IPS DF 6.9 (cell line): Measurements from ENCODE around the gene SMARCAL1.
"Not testable (repeated sequence)": the region's sequence is repeated elsewhere in the genome, so short reads cannot be mapped to it uniquely, and the experiment has no call there.

ENCODE experiments used
- DNase-seq: peaks from one replicate; pipeline ENCODE4 v3.0.0-alpha.2; 2013; ENCODE audit warnings: low read depth, low spot score
- H3K27ac ChIP-seq: one replicate; pipeline ENCODE4 v1.5.1; 2013; ENCODE audit warnings: low read length, control low read depth
- H3K27me3 ChIP-seq: 2 replicates; pipeline ENCODE4 v1.6.1; 2013; ENCODE audit warnings: mild to moderate bottlenecking, low read length; ENCODE audit not compliant: control insufficient read depth, insufficient read depth
- H3K36me3 ChIP-seq: 2 replicates; pipeline ENCODE4 v1.6.1; 2013; ENCODE audit warnings: low read length; ENCODE audit not compliant: control insufficient read depth, insufficient read depth
- H3K4me1 ChIP-seq: 2 replicates; pipeline ENCODE4 v1.6.1; 2013; ENCODE audit warnings: low read length; ENCODE audit not compliant: control insufficient read depth, insufficient read depth
- H3K4me3 ChIP-seq: 2 replicates; pipeline ENCODE4 v1.5.1; 2013; ENCODE audit warnings: mild to moderate bottlenecking, low read length
- H3K9me3 ChIP-seq: 2 replicates; pipeline ENCODE4 v1.6.1; 2013; ENCODE audit warnings: low read length, inconsistent platforms; ENCODE audit not compliant: control insufficient read depth, insufficient read depth
- WGBS: extraction: QIAGEN DNeasy Blood & Tissue Kit; methylation state at CpG from one replicate; pipeline ENCODE4 v1.1.7; 2013; ENCODE audit warnings: mixed read lengths, missing lambda C conversion rate; ENCODE audit not compliant: insufficient read length, insufficient coverage; 5-methylcytosine and 5-hydroxymethylcytosine counted together

SMARCAL1 gene

DNA sequence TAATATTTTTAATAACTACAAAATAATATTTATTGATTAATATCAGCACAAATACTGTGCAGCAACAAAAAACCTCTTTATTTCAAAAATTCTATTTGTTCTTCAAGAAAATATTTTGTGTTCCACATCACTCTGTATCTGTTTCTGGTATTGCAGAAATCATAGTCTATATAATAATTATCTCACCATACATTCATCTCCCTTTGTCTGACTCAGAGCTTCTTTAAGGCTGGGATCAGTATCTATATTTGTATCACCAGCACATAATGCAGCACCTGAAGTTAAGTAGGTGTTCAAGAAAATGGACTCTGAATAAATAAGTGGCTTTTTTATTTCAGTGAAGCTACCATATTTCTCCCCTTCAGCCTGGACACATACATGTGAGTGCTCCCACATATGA, 38.4 kb upstream of the SMARCAL1 start:
- Histone ChIP-seq H3K27me3 (peaks cover 4% of the 10 kb centered on the region; the same call in 1 of the 2 replicates), H3K9me3 (no peaks in the 10 kb centered on the region), H3K27ac (no peak overlapping the region), H3K4me3 (no peak overlapping the region), H3K4me1 (peaks cover 1% of the 10 kb centered on the region; the same call in 1 of the 2 replicates), H3K36me3 (no peaks in the 10 kb centered on the region)
- DNase-seq: no peak

DNA sequence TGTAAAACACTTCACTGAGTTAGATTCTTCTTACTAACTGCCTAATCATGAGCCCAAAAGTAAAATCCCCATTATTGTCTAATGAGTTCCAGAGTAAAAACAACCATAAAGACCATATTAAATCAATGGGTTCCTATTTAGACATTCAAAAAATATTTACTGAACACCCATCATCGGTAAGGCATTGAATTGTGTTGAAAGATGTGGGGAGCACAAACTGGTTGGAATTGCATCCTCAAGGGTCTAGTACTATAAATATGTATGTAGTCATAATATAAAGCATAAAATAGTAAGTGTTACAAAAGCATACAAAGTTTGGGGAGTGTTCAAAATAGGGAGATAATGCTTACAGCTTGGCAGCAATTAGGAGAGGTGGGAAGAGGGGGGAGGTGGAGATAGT, 37.0 kb upstream of the SMARCAL1 start:
- no peaks in the 10 kb centered on the region for H3K9me3 ChIP-seq
- H3K4me1 ChIP-seq: no peaks in the 10 kb centered on the region
- peaks cover 4% of the 10 kb centered on the region; the same call in 1 of the 2 replicates for H3K27me3 ChIP-seq
- no CpG with 5 or more reads among the region's 1 CpG for WGBS
- no peak overlapping the region for H3K27ac ChIP-seq
- no peak overlapping the region for H3K4me3 ChIP-seq
- DNase-seq: no peak
- H3K36me3 ChIP-seq: no peaks in the 10 kb centered on the region

DNA sequence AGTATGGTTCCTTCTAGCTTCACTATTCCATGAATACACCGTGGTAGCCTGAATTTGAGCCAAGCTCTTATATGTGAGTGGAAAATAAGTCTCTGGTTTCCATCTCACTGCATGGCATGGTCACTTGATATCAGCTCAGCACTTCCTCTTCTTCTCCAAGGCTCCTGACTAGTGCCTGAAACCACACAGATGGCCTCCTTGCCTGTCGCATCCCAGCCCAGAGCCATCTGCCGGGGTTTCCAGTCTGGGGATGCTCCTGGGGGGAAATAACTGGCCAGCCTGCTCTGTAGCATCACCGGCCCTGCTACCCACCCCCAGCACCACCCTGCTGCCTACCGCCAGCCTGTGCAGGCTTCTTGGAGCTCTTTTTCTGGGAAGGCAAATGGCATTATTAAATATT, 32.3 kb upstream of the SMARCAL1 start:
- DNase-seq: no peak
- no CpG with 5 or more reads among the region's 5 CpGs for WGBS
- H3K27ac ChIP-seq: no peak overlapping the region
- no peaks in the 10 kb centered on the region for H3K9me3 ChIP-seq
- H3K4me1 ChIP-seq: no peaks in the 10 kb centered on the region
- H3K36me3 ChIP-seq: no peaks in the 10 kb centered on the region
- H3K27me3 ChIP-seq: no peaks in the 10 kb centered on the region
- no peak overlapping the region for H3K4me3 ChIP-seq

DNA sequence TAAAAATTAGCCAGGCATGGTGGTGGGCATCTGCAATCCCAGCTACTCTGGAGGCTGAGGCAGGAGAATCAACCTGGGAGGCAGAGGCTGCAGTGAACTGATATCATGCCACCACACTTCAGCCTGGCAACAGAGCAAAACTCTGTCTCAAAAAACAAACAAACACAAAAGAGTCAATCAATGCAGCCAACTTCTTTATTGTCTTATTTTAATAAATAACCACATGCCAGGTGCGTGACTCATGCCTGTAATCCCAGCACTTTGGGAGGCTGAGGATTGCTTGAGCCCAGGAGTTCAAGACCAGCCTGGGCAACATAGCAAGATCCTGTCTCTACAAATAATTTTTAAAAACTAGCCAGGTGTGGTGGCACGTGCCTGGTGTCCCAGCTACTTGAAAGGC, 27.9 kb upstream of the SMARCAL1 start:
- no CpG with 5 or more reads among the region's 2 CpGs for WGBS
- not testable (repeated sequence) for H3K4me1 ChIP-seq, H3K27me3 ChIP-seq, H3K9me3 ChIP-seq, H3K4me3 ChIP-seq, DNase-seq, H3K36me3 ChIP-seq, H3K27ac ChIP-seq

DNA sequence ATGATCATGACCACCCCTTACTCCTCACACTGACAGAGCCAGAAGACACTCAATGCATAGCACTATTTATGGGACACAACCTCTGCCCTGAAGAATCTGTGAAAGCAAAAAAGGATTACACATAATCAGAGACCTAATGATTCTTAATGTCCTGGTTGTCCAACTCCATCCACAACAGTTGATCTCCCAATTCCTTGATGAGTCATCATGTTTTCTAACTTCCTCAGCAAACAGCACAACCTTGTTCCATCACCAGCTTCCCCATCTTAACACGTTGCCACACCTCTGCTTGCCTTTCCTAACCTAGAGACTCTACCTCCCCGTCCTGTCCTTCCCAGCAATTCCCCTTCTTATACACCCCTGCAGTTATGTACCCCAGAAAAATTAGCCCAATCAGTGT, 26.8 kb upstream of the SMARCAL1 start:
- Histone ChIP-seq H3K4me1 (no peaks in the 10 kb centered on the region), H3K27me3 (no peaks in the 10 kb centered on the region), H3K36me3 (no peaks in the 10 kb centered on the region), H3K4me3 (no peak overlapping the region), H3K9me3 (no peaks in the 10 kb centered on the region), H3K27ac (no peak overlapping the region)
- DNase-seq: no peak
- WGBS: no CpG with 5 or more reads among the region's 2 CpGs

DNA sequence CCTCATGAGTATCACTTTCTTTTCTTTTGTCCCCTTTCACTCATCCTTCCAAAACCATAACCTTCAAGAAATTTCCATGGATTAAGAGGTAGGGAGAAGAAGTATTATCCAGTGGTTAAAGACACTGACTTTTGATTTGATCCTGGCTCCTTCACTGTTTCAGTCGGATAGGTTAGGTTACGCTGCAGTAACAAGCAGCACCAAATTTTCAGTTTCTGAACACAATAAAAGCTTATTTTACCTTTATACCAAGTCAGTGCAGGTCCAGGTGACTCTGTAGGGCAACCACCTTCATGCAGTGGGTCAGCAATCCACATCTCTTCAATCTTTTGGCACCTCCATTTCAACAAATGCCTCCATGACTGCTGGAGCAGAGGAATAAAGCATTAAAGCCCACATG, 25.0 kb upstream of the SMARCAL1 start:
- no peaks in the 10 kb centered on the region for H3K27me3 ChIP-seq
- WGBS: no CpG with 5 or more reads among the region's 2 CpGs
- no peaks in the 10 kb centered on the region for H3K9me3 ChIP-seq
- no peak overlapping the region for H3K4me3 ChIP-seq
- DNase-seq: no peak
- no peaks in the 10 kb centered on the region for H3K36me3 ChIP-seq
- 0 out of 2 replicates have a peak, but pooled peaks cover 2% of the 10 kb centered on the region for H3K4me1 ChIP-seq
- H3K27ac ChIP-seq: no peak overlapping the region

DNA sequence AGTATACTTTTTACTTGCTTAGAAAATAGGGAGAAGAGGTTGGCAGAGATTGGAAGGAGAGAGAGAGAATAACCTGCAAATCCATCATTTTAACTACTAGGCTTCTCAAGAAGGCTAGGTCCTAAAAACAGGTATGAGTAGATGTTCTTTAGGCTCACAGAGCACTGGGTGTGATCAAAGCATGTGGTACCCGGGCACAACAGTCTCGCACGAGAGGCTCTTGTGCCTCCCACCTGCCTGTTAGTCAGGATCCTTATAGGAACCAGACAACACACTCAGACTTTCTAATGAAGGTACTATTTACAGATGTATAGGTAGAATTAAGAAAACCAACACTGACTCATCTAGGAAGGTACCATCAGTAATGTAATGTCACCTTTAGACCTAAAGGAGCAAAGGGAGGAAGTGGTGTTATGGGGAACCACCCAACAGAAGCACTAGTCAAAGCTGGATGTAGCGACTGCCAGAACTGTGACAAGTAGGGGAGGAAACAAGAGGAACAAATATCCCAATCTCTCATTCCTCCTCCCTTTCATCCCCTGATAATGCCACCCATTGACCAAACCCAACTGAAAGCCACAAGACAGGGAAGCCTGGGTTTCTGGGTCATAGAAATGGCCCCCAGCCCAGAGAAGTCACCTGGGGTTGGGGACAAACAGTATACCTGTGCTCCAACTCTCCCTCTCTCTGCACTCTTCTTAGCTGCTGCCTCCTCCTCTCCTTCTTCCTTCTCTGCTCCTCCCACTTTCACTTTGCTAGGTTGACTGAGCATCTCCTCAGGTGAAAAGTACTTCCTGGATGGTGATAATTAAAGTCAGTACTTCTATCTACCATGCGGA, 24.0 kb upstream of the SMARCAL1 start:
- H3K27me3 ChIP-seq: no peaks in the 10 kb centered on the region
- H3K4me1 ChIP-seq: 0 out of 2 replicates have a peak, but pooled peaks cover 2% of the 10 kb centered on the region
- no peak for DNase-seq
- H3K27ac ChIP-seq: no peak overlapping the region
- no peaks in the 10 kb centered on the region for H3K36me3 ChIP-seq
- no peak overlapping the region for H3K4me3 ChIP-seq
- no peaks in the 10 kb centered on the region for H3K9me3 ChIP-seq
- no CpG with 5 or more reads among the region's 5 CpGs for WGBS

DNA sequence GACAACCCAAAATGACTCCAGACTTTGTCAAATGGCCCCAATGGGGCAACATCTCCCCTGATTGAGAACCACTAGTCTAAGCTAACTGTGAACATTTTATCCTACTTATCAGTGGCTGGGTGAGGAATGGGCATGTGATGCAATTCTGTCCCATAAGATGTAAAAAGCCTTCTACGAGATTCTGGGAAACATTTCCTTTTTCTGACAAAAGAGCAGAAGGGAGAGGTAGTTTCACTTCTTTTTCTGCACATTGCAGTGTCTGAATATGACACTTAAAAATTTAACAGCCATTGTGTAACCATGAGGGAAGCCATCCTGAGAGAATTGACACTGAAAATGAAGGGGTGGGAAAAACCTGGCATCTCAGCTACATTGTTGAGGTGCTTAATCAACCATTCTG, 22.7 kb upstream of the SMARCAL1 start:
- Histone ChIP-seq H3K9me3 (no peaks in the 10 kb centered on the region), H3K27me3 (no peaks in the 10 kb centered on the region), H3K27ac (no peak overlapping the region), H3K4me3 (no peak overlapping the region), H3K4me1 (0 out of 2 replicates have a peak, but pooled peaks cover 2% of the 10 kb centered on the region), H3K36me3 (no peaks in the 10 kb centered on the region)
- no peak for DNase-seq
- WGBS: no CpG with 5 or more reads among the region's 1 CpG

DNA sequence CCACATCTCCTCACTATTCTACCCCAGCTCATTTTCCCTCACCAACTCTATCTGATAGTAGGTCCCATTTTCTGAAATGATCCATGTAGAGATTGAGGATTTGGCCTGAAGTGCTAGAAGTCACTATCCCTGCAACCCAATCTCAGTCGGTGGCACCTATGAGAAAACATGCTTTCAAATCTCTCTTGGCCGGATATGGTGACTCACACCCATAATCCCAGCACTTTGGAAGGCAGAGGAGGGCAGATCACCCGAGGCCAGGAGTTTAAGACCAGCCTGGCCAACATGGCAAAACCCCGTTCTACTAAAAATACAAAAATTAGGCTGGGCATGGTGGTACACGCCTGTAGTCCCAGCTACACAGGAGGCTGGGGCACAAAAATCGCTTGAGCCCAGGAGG, 20.9 kb upstream of the SMARCAL1 start:
- no CpG with 5 or more reads among the region's 6 CpGs for WGBS
- no peaks in the 10 kb centered on the region for H3K9me3 ChIP-seq
- no peak for DNase-seq
- H3K36me3 ChIP-seq: no peaks in the 10 kb centered on the region
- 0 out of 2 replicates have a peak, but pooled peaks cover 2% of the 10 kb centered on the region for H3K4me1 ChIP-seq
- H3K4me3 ChIP-seq: no peak overlapping the region
- H3K27me3 ChIP-seq: no peaks in the 10 kb centered on the region
- H3K27ac ChIP-seq: no peak overlapping the region

DNA sequence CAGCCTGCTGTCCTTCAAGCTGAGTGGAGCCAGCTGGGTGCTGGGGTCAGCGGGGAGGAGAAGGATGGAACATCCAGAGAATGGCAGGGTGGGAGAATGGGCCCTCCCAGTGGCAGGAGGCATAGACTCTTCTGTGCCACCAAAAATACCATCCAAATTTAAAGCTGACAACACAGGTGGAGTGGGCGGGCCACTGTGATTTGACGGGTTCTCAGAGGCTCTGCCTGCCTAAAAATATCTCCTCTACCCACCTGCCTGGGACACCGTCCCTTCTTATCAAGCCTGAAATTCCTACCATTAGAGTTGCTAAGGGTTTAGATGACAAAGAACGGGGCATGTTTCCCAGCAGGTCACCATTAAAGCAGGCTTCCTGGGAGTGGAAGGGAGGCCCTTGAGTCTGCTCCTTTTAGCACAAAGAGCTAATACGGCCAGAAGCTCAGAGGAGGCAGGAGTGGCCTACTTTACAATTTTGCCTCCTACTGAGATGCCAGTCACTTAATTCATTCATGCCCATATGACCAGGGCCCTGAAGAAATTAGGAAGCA, 20.2 kb upstream of the SMARCAL1 start:
- Histone ChIP-seq H3K4me3 (no peak overlapping the region), H3K9me3 (no peaks in the 10 kb centered on the region), H3K4me1 (0 out of 2 replicates have a peak, but pooled peaks cover 2% of the 10 kb centered on the region), H3K27ac (no peak overlapping the region), H3K36me3 (no peaks in the 10 kb centered on the region), H3K27me3 (no peaks in the 10 kb centered on the region)
- DNase-seq: no peak
- WGBS: no CpG with 5 or more reads among the region's 6 CpGs
